ENCODE measurements around the gene CASK. TPM values are rescaled to one million over a fixed set of nuclear protein-coding genes. Genes with fewer than 3 reads are reported as not detected.
"Not testable (repeated sequence)": the region's sequence is repeated elsewhere in the genome, so short reads cannot be mapped to it uniquely, and the experiment has no call there.

Gene CASK
- total RNA-seq, 2 donors from 2014 or later: 90.8 to 107 TPM

GRCh38 chrX:41608244-41608643 is 315.1 kb downstream of the CASK start:
- Histone ChIP-seq H3K36me3 (no peaks in the 10 kb centered on the region), H3K4me3 (no peak overlapping the region), H3K27ac (no peak overlapping the region), H3K4me1 (no peaks in the 10 kb centered on the region), H3K9me3 (no peaks in the 10 kb centered on the region), H3K27me3 (no peaks in the 10 kb centered on the region), H3K9ac (ENCODE audit: low read depth in 2 of 2, low read length in 2 of 2) (no peak overlapping the region)
- intact Hi-C loops (cut with DNase I): no loop called here
- DNase-seq: no peak
- no peak for TF ChIP-seq CTCF (IDR thresholded peaks at IDR 0.05)

GRCh38 chrX:41607264-41607832 is 316.0 kb downstream of the CASK start:
- Histone ChIP-seq H3K9ac (ENCODE audit: low read depth in 2 of 2, low read length in 2 of 2) (no peak overlapping the region), H3K27ac (no peak overlapping the region), H3K36me3 (no peaks in the 10 kb centered on the region), H3K9me3 (no peaks in the 10 kb centered on the region), H3K4me3 (no peak overlapping the region), H3K4me1 (no peaks in the 10 kb centered on the region), H3K27me3 (no peaks in the 10 kb centered on the region)
- intact Hi-C loops (cut with DNase I): no loop called here
- no peak for DNase-seq
- TF ChIP-seq CTCF (IDR thresholded peaks at IDR 0.05): no peak

- H3K27ac ChIP-seq; DNase-seq; H3K9me3 ChIP-seq; H3K9ac ChIP-seq (ENCODE audit: low read depth in 2 of 2, low read length in 2 of 2); H3K4me3 ChIP-seq; H3K36me3 ChIP-seq; H3K4me1 ChIP-seq; intact Hi-C loops (cut with DNase I); H3K27me3 ChIP-seq: not testable (repeated sequence)
These were observed 317.3 kb downstream of the CASK start for GRCh38 chrX:41606057-41606456.

- H3K4me3 ChIP-seq: no peak overlapping the region
- no peaks in the 10 kb centered on the region for H3K9me3 ChIP-seq
- DNase-seq: no peak
- H3K27ac ChIP-seq: no peak overlapping the region
- H3K36me3 ChIP-seq: no peaks in the 10 kb centered on the region
- no peaks in the 10 kb centered on the region for H3K27me3 ChIP-seq
- no peaks in the 10 kb centered on the region for H3K4me1 ChIP-seq
- intact Hi-C loops (cut with DNase I): no loop called here
- TF ChIP-seq CTCF (IDR thresholded peaks at IDR 0.05): no peak
- no peak overlapping the region for H3K9ac ChIP-seq (ENCODE audit: low read depth in 2 of 2, low read length in 2 of 2)
These were observed 318.4 kb downstream of the CASK start for GRCh38 chrX:41604766-41605543.

GRCh38 chrX:41604177-41604576 is 319.2 kb downstream of the CASK start:
- DNase-seq: no peak
- no peaks in the 10 kb centered on the region for H3K27me3 ChIP-seq
- H3K36me3 ChIP-seq: no peaks in the 10 kb centered on the region
- intact Hi-C loops (cut with DNase I): no loop called here
- no peak for TF ChIP-seq CTCF (IDR thresholded peaks at IDR 0.05)
- H3K4me1 ChIP-seq: no peaks in the 10 kb centered on the region
- H3K9me3 ChIP-seq: no peaks in the 10 kb centered on the region
- no peak overlapping the region for H3K9ac ChIP-seq (ENCODE audit: low read depth in 2 of 2, low read length in 2 of 2)
- H3K4me3 ChIP-seq: no peak overlapping the region
- no peak overlapping the region for H3K27ac ChIP-seq

GRCh38 chrX:41603596-41603995 is 319.8 kb downstream of the CASK start:
- no peaks in the 10 kb centered on the region for H3K9me3 ChIP-seq
- no peak overlapping the region for H3K4me3 ChIP-seq
- intact Hi-C loops (cut with DNase I): no loop called here
- H3K27ac ChIP-seq: no peak overlapping the region
- no peak for DNase-seq
- H3K27me3 ChIP-seq: no peaks in the 10 kb centered on the region
- no peaks in the 10 kb centered on the region for H3K4me1 ChIP-seq
- no peaks in the 10 kb centered on the region for H3K36me3 ChIP-seq
- no peak overlapping the region for H3K9ac ChIP-seq (ENCODE audit: low read depth in 2 of 2, low read length in 2 of 2)
- TF ChIP-seq CTCF (IDR thresholded peaks at IDR 0.05): no peak
